DND-41 (cell line): ENCODE measurements around the gene APMAP.
A peak's percentile ranks its signal among the peaks of the same experiment; 100 is the strongest.

Experiments used
- CTCF ChIP-seq: IDR thresholded peaks from 2 replicates; pipeline ENCODE4 v1.5.1; 2012; ENCODE audit warnings: borderline replicate concordance, low read length, moderate library complexity, mild to moderate bottlenecking; ENCODE audit not compliant: poor library complexity, severe bottlenecking; ENCODE audit errors: extremely low read depth
- EZH2 ChIP-seq: IDR thresholded peaks from 3 replicates; pipeline ENCODE4 v1.6.1; 2012; ENCODE audit warnings: borderline replicate concordance, low read depth, mild to moderate bottlenecking, moderate library complexity, low read length, inconsistent platforms; ENCODE audit not compliant: severe bottlenecking

- TF ChIP-seq CTCF (peak; percentile 50), EZH2 (no peak)
Observed at GRCh38 chr20:24993337-24994185, 1.0 kb upstream of the APMAP start.
